WTC11 (cell line): ENCODE data around the gene OCRL. TPM values are rescaled to one million over a fixed set of nuclear protein-coding genes. Genes with fewer than 3 reads are reported as not detected.
"Not testable (repeated sequence)": the region's sequence is repeated elsewhere in the genome, so short reads cannot be mapped to it uniquely, and the experiment has no call there.

Source experiments
- ATAC-seq: fragments of 200-7000 bp; cut with Tn5 transposase; 2 replicates; pipeline ENCODE4 v1.10.0; 2021; ENCODE audit warnings: mild to moderate bottlenecking, moderate library complexity
- CTCF ChIA-PET: fragments of 300-600 bp; sonication (Branson Sonifier 250); formaldehyde crosslinking; loops from one replicate; lab custom pipeline; 2021; ENCODE audit warnings: antibody characterized with exemption; lab: Charles Lee
- POLR2A ChIA-PET: fragments of 350-600 bp; sonication (Branson Sonifier 250); formaldehyde crosslinking; loops from one replicate; lab custom pipeline; 2021; ENCODE audit warnings: antibody characterized with exemption; lab: Charles Lee
- DNase-seq: peaks from one replicate; pipeline ENCODE4 v3.0.0; 2021; ENCODE audit warnings: low spot score
- H3K27ac Mint-ChIP-seq: 2 replicates; pipeline ENCODE4 v1.8.0; 2021; ENCODE audit warnings: mixed read lengths
- H3K27me3 Mint-ChIP-seq: 2 replicates; pipeline ENCODE4 v1.8.0; 2021; ENCODE audit warnings: low read depth, mild to moderate bottlenecking, moderate library complexity, mixed read lengths
- H3K36me3 Mint-ChIP-seq: 2 replicates; pipeline ENCODE4 v1.8.0; 2021; ENCODE audit warnings: mixed read lengths
- H3K4me1 Mint-ChIP-seq: 2 replicates; pipeline ENCODE4 v1.8.0; 2022; ENCODE audit warnings: mixed read lengths
- H3K4me3 Mint-ChIP-seq: 2 replicates; pipeline ENCODE4 v1.8.0; 2021; ENCODE audit warnings: mild to moderate bottlenecking, moderate library complexity, mixed read lengths
- H3K9me3 Mint-ChIP-seq: 2 replicates; pipeline ENCODE4 v1.8.0; 2021; ENCODE audit warnings: mixed read lengths
- ATF2 ChIP-seq: sonication (generic); formaldehyde crosslinking; IDR thresholded peaks from 2 replicates; pipeline ENCODE4 v1.8.1; 2022; ENCODE audit warnings: low read depth, missing genetic modification reagents, borderline replicate concordance
- EMX1 ChIP-seq: fragments of 250-450 bp; sonication (Bioruptor Pico); IDR thresholded peaks from 2 replicates; pipeline ENCODE4 v1.8.0; 2021; ENCODE audit warnings: mild to moderate bottlenecking
- FOXK1 ChIP-seq: sonication (generic); formaldehyde crosslinking; IDR thresholded peaks from 2 replicates; pipeline ENCODE4 v1.8.0; 2022; ENCODE audit warnings: mild to moderate bottlenecking, moderate library complexity, missing genetic modification reagents
- GABPB1 ChIP-seq: sonication (generic); formaldehyde crosslinking; IDR thresholded peaks from 2 replicates; pipeline ENCODE4 v1.8.1; 2023; ENCODE audit warnings: mild to moderate bottlenecking, missing genetic modification reagents
- MXD4 ChIP-seq: fragments of 250-450 bp; sonication (Bioruptor Pico); IDR thresholded peaks from 2 replicates; pipeline ENCODE4 v1.8.0; 2021; ENCODE audit warnings: mild to moderate bottlenecking, moderate library complexity, borderline replicate concordance
- NFATC4 ChIP-seq: fragments of 250-450 bp; sonication (Bioruptor Pico); IDR thresholded peaks from 2 replicates; pipeline ENCODE4 v1.9.0; 2021; ENCODE audit warnings: mild to moderate bottlenecking
- NR2C2 ChIP-seq: sonication (generic); formaldehyde crosslinking; IDR thresholded peaks from 2 replicates; pipeline ENCODE4 v1.8.0; 2022; ENCODE audit warnings: mild to moderate bottlenecking, missing genetic modification reagents
- NR3C1 ChIP-seq: sonication (generic); formaldehyde crosslinking; conservative IDR thresholded peaks from 2 replicates; pipeline ENCODE4 v1.8.1; 2023; ENCODE audit warnings: low read depth, mild to moderate bottlenecking, missing genetic modification reagents
- OVOL2 ChIP-seq: fragments of 250-450 bp; sonication (Bioruptor Pico); IDR thresholded peaks from 2 replicates; pipeline ENCODE4 v1.9.0; 2021; ENCODE audit warnings: mild to moderate bottlenecking, borderline replicate concordance
- SOX15 ChIP-seq: fragments of 250-450 bp; sonication (Bioruptor Pico); IDR thresholded peaks from 2 replicates; pipeline ENCODE4 v1.9.0; 2021; ENCODE audit warnings: mild to moderate bottlenecking
- TEAD4 ChIP-seq: sonication (generic); formaldehyde crosslinking; IDR thresholded peaks from 2 replicates; pipeline ENCODE4 v1.8.0; 2022; ENCODE audit warnings: mild to moderate bottlenecking, missing genetic modification reagents
- TP53 ChIP-seq: sonication (generic); formaldehyde crosslinking; IDR thresholded peaks from 2 replicates; pipeline ENCODE4 v1.8.1; 2023; ENCODE audit warnings: mild to moderate bottlenecking, missing genetic modification reagents
- ZNF121 ChIP-seq: sonication (generic); formaldehyde crosslinking; IDR thresholded peaks from 2 replicates; pipeline ENCODE4 v1.8.0; 2023; ENCODE audit warnings: missing genetic modification reagents
- ZNF317 ChIP-seq: sonication (generic); formaldehyde crosslinking; IDR thresholded peaks from 2 replicates; pipeline ENCODE4 v1.8.1; 2023; ENCODE audit warnings: low read depth, mild to moderate bottlenecking, moderate library complexity, missing genetic modification reagents, borderline replicate concordance
- total RNA-seq: library from RNA; stranded (reverse); gene quantifications from 3 replicates; pipeline ENCODE4 v1.2.3, GENCODE V29; 2021
- TF ChIP-seq, protein P1 (sequence below): sonication (generic); formaldehyde crosslinking; IDR thresholded peaks from 2 replicates; pipeline ENCODE4 v1.8.1; 2023; ENCODE audit warnings: mild to moderate bottlenecking, missing genetic modification reagents, borderline replicate concordance
- TF ChIP-seq, protein P2 (sequence below): sonication (generic); formaldehyde crosslinking; IDR thresholded peaks from 2 replicates; pipeline ENCODE4 v1.8.1; 2022; ENCODE audit warnings: mild to moderate bottlenecking, moderate library complexity, missing genetic modification reagents
- TF ChIP-seq, protein P3 (sequence below): sonication (generic); formaldehyde crosslinking; IDR thresholded peaks from 2 replicates; pipeline ENCODE4 v1.8.1; 2022; ENCODE audit warnings: missing genetic modification reagents, borderline replicate concordance
- TF ChIP-seq, protein P4 (sequence below): sonication (generic); formaldehyde crosslinking; IDR thresholded peaks from 2 replicates; pipeline ENCODE4 v1.8.1; 2023; ENCODE audit warnings: mild to moderate bottlenecking, missing genetic modification reagents
- TF ChIP-seq, protein P5 (sequence below): sonication (generic); formaldehyde crosslinking; IDR thresholded peaks from 2 replicates; pipeline ENCODE4 v1.8.0; 2022; ENCODE audit warnings: mild to moderate bottlenecking, missing genetic modification reagents
- TF ChIP-seq, protein P6 (sequence below): fragments of 200-600 bp; IDR thresholded peaks from 2 replicates; pipeline ENCODE4 v1.8.0; 2022; ENCODE audit warnings: antibody characterized with exemption

Gene OCRL
- total RNA-seq, 1 experiment from 2014 or later = 17.4 TPM

GRCh38 chrX:129568349-129568748, 28.3 kb downstream of the OCRL start (continued):
- TF ChIP-seq, protein P1, sequence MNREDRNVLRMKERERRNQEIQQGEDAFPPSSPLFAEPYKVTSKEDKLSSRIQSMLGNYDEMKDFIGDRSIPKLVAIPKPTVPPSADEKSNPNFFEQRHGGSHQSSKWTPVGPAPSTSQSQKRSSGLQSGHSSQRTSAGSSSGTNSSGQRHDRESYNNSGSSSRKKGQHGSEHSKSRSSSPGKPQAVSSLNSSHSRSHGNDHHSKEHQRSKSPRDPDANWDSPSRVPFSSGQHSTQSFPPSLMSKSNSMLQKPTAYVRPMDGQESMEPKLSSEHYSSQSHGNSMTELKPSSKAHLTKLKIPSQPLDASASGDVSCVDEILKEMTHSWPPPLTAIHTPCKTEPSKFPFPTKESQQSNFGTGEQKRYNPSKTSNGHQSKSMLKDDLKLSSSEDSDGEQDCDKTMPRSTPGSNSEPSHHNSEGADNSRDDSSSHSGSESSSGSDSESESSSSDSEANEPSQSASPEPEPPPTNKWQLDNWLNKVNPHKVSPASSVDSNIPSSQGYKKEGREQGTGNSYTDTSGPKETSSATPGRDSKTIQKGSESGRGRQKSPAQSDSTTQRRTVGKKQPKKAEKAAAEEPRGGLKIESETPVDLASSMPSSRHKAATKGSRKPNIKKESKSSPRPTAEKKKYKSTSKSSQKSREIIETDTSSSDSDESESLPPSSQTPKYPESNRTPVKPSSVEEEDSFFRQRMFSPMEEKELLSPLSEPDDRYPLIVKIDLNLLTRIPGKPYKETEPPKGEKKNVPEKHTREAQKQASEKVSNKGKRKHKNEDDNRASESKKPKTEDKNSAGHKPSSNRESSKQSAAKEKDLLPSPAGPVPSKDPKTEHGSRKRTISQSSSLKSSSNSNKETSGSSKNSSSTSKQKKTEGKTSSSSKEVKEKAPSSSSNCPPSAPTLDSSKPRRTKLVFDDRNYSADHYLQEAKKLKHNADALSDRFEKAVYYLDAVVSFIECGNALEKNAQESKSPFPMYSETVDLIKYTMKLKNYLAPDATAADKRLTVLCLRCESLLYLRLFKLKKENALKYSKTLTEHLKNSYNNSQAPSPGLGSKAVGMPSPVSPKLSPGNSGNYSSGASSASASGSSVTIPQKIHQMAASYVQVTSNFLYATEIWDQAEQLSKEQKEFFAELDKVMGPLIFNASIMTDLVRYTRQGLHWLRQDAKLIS = no peak
- TF ChIP-seq EMX1 (CRISPR knock-in tag) (no peak), NR3C1 (no peak), OVOL2 (no peak), SOX15 (CRISPR knock-in tag) (no peak)
- TF ChIP-seq, protein P2, sequence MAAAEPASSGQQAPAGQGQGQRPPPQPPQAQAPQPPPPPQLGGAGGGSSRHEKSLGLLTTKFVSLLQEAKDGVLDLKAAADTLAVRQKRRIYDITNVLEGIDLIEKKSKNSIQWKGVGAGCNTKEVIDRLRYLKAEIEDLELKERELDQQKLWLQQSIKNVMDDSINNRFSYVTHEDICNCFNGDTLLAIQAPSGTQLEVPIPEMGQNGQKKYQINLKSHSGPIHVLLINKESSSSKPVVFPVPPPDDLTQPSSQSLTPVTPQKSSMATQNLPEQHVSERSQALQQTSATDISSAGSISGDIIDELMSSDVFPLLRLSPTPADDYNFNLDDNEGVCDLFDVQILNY (CRISPR knock-in tag) = no peak
- TF ChIP-seq, protein P3, sequence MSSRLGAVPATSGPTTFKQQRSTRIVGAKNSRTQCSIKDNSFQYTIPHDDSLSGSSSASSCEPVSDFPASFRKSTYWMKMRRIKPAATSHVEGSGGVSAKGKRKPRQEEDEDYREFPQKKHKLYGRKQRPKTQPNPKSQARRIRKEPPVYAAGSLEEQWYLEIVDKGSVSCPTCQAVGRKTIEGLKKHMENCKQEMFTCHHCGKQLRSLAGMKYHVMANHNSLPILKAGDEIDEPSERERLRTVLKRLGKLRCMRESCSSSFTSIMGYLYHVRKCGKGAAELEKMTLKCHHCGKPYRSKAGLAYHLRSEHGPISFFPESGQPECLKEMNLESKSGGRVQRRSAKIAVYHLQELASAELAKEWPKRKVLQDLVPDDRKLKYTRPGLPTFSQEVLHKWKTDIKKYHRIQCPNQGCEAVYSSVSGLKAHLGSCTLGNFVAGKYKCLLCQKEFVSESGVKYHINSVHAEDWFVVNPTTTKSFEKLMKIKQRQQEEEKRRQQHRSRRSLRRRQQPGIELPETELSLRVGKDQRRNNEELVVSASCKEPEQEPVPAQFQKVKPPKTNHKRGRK (CRISPR knock-in tag) = no peak
- TF ChIP-seq, protein P4, sequence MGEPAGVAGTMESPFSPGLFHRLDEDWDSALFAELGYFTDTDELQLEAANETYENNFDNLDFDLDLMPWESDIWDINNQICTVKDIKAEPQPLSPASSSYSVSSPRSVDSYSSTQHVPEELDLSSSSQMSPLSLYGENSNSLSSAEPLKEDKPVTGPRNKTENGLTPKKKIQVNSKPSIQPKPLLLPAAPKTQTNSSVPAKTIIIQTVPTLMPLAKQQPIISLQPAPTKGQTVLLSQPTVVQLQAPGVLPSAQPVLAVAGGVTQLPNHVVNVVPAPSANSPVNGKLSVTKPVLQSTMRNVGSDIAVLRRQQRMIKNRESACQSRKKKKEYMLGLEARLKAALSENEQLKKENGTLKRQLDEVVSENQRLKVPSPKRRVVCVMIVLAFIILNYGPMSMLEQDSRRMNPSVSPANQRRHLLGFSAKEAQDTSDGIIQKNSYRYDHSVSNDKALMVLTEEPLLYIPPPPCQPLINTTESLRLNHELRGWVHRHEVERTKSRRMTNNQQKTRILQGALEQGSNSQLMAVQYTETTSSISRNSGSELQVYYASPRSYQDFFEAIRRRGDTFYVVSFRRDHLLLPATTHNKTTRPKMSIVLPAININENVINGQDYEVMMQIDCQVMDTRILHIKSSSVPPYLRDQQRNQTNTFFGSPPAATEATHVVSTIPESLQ (CRISPR knock-in tag) = no peak

DNA sequence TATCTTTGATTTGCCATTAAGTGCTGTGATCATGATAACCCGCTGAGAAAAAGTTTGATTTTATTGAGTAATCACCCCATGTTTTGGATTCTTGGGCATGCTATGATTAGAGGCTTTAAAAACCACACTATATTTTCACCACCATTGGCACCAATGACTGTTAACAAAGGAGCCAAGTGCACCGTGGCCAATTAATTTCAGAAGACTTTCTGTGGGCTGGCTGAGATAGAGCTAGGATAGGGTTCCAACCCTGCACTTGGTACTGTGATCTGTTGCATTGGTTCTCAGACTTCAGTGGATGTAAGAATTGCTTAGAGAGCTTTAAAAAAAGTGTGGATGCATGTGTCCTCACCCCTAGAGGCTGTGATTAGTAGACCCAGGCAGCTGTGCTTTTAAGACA, 32.4 kb downstream of the OCRL start:
- no peak overlapping the region for H3K4me3 Mint-ChIP-seq
- peaks cover 52% of the 10 kb centered on the region for H3K36me3 Mint-ChIP-seq
- H3K27ac Mint-ChIP-seq = no peak overlapping the region
- no peaks in the 10 kb centered on the region for H3K4me1 Mint-ChIP-seq
- CTCF ChIA-PET = no interaction called here
- no peak for ATAC-seq
- POLR2A ChIA-PET = no interaction called here
- no peaks in the 10 kb centered on the region for H3K9me3 Mint-ChIP-seq
- H3K27me3 Mint-ChIP-seq = no peaks in the 10 kb centered on the region
- TF ChIP-seq, protein P5, sequence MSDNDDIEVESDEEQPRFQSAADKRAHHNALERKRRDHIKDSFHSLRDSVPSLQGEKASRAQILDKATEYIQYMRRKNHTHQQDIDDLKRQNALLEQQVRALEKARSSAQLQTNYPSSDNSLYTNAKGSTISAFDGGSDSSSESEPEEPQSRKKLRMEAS (CRISPR knock-in tag) = no peak
- TF ChIP-seq NR2C2 (CRISPR knock-in tag) = no peak
- TF ChIP-seq, protein P2 (CRISPR knock-in tag) = no peak
- TF ChIP-seq FOXK1 (CRISPR knock-in tag) = no peak
- no peak for TF ChIP-seq TEAD4 (CRISPR knock-in tag)
- TF ChIP-seq ZNF317 (CRISPR knock-in tag) = no peak
- TF ChIP-seq, protein P3 (CRISPR knock-in tag) = no peak
- TF ChIP-seq, protein P6, sequence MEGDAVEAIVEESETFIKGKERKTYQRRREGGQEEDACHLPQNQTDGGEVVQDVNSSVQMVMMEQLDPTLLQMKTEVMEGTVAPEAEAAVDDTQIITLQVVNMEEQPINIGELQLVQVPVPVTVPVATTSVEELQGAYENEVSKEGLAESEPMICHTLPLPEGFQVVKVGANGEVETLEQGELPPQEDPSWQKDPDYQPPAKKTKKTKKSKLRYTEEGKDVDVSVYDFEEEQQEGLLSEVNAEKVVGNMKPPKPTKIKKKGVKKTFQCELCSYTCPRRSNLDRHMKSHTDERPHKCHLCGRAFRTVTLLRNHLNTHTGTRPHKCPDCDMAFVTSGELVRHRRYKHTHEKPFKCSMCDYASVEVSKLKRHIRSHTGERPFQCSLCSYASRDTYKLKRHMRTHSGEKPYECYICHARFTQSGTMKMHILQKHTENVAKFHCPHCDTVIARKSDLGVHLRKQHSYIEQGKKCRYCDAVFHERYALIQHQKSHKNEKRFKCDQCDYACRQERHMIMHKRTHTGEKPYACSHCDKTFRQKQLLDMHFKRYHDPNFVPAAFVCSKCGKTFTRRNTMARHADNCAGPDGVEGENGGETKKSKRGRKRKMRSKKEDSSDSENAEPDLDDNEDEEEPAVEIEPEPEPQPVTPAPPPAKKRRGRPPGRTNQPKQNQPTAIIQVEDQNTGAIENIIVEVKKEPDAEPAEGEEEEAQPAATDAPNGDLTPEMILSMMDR = no peak
- TF ChIP-seq GABPB1 (CRISPR knock-in tag) = no peak
- no peak for TF ChIP-seq TP53 (CRISPR knock-in tag)
- TF ChIP-seq MXD4 (CRISPR knock-in tag) = no peak
- TF ChIP-seq NFATC4 (CRISPR knock-in tag) = no peak
- no peak for TF ChIP-seq ZNF121 (CRISPR knock-in tag)
- no peak for TF ChIP-seq ATF2 (CRISPR knock-in tag)
- TF ChIP-seq, all 79 proteins: peak for 0
- no peak for DNase-seq

DNA sequence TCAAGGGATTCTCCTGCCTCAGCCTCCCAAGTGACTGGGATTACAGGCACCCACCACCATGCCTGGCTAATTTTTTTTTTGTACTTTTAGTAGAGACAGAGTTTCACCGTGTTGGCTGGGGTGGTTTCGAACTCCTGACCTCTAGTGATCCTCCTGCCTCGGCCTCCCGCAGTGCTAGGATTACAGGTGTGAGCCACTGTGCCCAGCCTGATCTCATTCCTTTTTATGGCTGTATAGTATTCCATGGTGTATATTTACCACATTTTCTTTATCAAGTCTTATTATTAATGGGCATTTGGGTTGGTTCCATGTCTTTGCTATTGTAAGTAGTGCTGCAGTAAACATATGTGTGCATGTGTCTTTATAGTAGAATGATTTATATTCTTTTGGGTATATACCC, 33.6 kb downstream of the OCRL start:
- H3K9me3 Mint-ChIP-seq, H3K4me3 Mint-ChIP-seq, H3K4me1 Mint-ChIP-seq, H3K27ac Mint-ChIP-seq, H3K27me3 Mint-ChIP-seq, ATAC-seq, DNase-seq, CTCF ChIA-PET: not testable (repeated sequence)
- POLR2A ChIA-PET = interaction anchor here (0.6 kb wide), 1 partner anchor 342 kb away, joined by 4 read pairs; no protein-coding TSS in a partner anchor
- peaks cover 53% of the 10 kb centered on the region for H3K36me3 Mint-ChIP-seq
